ENCODE measurements around the gene MAD1L1.

DNA sequence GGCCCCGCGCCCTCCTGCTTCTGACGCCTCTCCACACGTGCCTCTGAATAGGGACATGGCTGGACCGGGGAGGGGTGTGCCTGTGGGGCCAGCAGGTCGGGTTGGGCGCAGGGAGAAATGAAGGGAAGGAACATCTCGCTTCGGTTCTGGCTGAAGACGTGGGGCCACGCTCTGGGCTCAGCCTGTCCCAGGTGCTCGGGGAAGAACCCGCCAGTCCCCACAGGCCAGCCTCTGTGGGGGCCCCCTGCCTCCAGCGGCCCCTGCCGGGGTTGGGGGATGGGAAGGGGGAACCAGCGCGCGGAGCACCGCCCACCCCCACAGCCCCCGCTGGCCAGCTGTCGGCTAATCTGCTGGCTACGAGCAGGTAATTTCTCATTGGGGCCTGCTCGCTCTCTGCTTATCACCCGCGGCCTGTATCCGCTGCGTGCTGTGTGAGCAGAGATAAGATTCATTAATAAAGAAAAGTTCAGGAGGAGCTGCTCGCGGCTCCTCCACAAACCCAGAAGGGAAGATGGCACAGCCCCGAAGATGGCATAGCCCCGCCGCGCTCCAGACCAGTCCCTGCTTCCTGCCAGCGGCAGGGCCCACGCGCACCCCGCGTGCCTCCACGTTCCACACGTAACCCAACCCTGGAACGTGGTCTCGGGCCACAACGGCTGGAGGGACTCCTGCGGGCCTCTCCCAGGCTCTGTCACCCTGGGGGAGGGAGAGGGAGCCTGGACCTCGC, 376.4 kb downstream of the MAD1L1 start:
- TF ChIP-seq, protein P1, sequence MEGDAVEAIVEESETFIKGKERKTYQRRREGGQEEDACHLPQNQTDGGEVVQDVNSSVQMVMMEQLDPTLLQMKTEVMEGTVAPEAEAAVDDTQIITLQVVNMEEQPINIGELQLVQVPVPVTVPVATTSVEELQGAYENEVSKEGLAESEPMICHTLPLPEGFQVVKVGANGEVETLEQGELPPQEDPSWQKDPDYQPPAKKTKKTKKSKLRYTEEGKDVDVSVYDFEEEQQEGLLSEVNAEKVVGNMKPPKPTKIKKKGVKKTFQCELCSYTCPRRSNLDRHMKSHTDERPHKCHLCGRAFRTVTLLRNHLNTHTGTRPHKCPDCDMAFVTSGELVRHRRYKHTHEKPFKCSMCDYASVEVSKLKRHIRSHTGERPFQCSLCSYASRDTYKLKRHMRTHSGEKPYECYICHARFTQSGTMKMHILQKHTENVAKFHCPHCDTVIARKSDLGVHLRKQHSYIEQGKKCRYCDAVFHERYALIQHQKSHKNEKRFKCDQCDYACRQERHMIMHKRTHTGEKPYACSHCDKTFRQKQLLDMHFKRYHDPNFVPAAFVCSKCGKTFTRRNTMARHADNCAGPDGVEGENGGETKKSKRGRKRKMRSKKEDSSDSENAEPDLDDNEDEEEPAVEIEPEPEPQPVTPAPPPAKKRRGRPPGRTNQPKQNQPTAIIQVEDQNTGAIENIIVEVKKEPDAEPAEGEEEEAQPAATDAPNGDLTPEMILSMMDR (conservative IDR thresholded peaks at IDR 0.05 in 1 of 2, IDR thresholded peaks at IDR 0.05 in 1 of 2; ENCODE audit: low read depth in 1 of 2, low read length in 2 of 2): no peak
- TF ChIP-seq EZH2 (IDR thresholded peaks at IDR 0.05; ENCODE audit: low read length, missing control alignments): no peak

Data from fibroblast of lung (primary cell).